HG02588 (cell line): Measurements from ENCODE around the gene FAM53A.

ENCODE experiments used
- ATAC-seq: cut with Tn5 transposase; IDR thresholded peaks from one replicate; pipeline ENCODE4 v1.9.1; 2021; ENCODE audit warnings: mild to moderate bottlenecking, moderate library complexity; ENCODE audit not compliant: unreplicated experiment

The FAM53A gene

GRCh38 chr4:1626151-1626550, 58.0 kb downstream of the FAM53A start:
- no peak for ATAC-seq

DNA sequence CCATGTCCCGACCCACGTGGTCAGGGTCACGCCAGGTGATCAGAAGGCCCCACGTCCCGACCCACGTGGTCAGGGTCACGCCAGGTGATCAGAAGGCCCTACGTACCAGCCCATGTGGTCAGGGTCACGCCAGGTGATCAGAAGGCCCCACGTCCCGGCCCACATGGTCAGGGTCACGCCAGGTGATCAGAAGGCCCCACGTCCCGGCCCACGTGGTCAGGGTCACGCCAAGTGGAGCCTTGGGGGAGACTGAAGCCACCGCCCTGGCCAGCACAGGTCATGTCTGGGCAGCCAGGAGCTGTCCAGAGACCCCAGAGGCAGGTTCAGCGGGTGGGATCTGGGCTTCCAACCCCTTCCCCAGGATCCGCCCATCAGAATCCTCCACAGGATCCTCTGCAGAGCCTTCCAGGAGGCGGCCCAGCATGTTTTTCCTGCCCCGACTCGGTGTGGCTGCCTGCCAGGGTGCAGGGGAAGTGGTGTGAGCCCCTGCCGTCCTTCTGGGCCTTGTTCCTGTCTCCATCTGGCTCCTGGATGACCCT, 58.4 kb downstream of the FAM53A start:
- no peak for ATAC-seq

GRCh38 chr4:1624519-1624910, 59.6 kb downstream of the FAM53A start:
- no peak for ATAC-seq

- no peak for ATAC-seq
Measured at GRCh38 chr4:1623821-1624518, 60.1 kb downstream of the FAM53A start.

DNA sequence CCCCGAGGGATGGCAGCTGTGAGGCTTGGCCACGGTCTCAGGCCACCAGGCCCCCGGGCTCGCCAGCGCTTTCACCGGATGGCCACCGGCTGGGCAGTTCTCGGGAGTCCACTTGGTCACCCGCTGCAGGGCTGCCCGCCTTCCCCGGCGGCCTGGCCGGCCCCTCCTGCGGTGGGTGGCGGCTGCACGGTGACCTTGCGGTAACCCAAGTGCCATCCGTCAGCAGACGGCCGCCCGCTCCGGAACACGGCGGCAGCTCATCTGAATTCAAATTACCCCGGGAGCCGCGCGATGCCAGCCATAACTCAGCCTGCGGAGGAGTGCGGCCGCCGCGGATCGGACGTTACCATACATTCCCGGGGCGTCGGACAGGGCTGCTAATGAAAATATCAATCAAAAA, 60.7 kb downstream of the FAM53A start:
- no peak for ATAC-seq

GRCh38 chr4:1622956-1623355, 61.2 kb downstream of the FAM53A start:
- no peak for ATAC-seq

GRCh38 chr4:1622238-1622637, 61.9 kb downstream of the FAM53A start:
- ATAC-seq = no peak

- no peak for ATAC-seq
Measured at GRCh38 chr4:1621526-1621925, 62.6 kb downstream of the FAM53A start.

DNA sequence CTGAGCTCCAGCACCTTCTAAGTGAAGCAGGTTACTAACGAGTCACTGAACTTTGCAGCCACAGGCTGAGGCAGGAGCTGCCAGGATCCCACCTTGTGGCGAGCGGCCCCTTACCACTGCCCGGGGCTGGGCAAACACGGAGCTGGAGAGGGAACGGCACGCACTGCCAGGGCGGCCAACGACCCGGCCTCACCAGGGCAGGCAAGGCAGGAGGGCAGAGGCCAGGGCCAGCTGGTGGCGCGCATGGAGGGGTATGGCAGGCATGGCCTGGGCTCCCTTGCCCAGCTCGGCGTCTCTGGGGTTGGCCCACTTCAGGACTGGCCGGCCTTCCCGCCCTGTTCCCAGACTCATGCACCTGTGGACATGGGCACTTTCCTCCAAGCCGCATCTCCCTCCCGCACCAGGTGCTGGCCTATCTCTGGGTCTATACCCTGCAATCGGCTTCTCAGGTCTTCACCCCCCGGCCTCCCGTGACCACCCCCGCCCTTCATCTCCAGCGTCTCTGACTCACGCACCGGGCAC, 64.9 kb downstream of the FAM53A start:
- ATAC-seq = no peak

GRCh38 chr4:1618438-1618837, 65.7 kb downstream of the FAM53A start:
- no peak for ATAC-seq

GRCh38 chr4:1616557-1616930, 67.6 kb downstream of the FAM53A start:
- no peak for ATAC-seq

GRCh38 chr4:1615786-1616556, 68.1 kb downstream of the FAM53A start:
- no peak for ATAC-seq

GRCh38 chr4:1614854-1615595, 69.1 kb downstream of the FAM53A start:
- ATAC-seq = no peak

- no peak for ATAC-seq
Measured at GRCh38 chr4:1614502-1614853, 69.6 kb downstream of the FAM53A start.

GRCh38 chr4:1614049-1614448, 70.1 kb downstream of the FAM53A start:
- ATAC-seq = no peak

GRCh38 chr4:1613099-1613495, 71.0 kb downstream of the FAM53A start:
- ATAC-seq = no peak

DNA sequence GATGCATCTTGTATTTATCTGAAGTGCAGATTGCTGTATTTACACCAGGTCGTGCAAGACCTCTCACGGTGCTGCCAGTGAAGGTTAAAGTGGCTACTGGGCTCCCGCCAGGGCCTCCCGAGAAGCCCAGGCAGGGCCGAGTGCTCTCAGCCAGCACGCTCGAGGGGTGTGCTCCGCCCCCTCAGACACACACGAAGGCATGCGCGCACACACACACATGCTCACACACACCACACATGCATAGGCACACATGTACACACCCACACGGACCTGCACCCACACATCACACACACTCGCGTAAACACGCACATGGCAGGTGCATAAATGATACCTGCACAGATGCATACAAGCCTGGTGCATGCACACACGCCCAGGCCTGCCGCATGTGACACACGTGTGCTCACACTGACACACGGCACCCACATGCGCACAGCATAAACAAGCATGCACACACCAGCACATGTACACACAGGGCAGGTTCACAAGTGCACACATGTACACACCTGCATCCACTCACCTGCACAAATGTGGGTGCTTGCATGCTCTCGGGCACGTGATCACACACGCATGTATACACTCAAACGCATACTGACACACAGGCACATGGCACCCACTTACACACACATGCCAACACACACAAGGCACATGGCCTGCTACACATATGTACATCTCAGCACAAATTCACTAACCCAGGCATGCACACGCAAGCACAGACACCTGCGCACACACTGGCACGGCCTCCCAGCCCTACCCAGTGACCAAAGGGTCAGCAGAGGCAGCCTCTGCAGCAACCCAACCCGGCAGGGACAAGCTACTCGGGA, 71.6 kb downstream of the FAM53A start:
- no peak for ATAC-seq

DNA sequence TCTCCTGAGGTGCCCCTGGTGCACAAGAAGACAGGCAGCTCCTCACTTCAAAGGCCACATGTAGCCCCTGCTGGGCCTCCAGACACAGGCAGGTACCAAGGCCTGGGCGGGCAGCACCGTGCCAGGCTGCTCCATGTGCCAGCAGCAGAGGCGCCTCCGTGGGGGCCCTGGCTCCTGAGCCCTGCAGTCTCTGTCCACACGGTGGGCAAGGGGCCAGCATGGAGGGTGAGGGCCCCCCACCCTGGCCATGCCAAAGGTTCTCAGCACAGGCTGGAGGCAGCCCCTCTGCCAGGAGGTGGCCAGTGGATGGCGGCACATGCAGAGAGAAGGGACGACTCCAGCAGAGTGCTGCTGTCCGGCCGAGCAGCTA, 72.6 kb downstream of the FAM53A start:
- ATAC-seq = no peak

DNA sequence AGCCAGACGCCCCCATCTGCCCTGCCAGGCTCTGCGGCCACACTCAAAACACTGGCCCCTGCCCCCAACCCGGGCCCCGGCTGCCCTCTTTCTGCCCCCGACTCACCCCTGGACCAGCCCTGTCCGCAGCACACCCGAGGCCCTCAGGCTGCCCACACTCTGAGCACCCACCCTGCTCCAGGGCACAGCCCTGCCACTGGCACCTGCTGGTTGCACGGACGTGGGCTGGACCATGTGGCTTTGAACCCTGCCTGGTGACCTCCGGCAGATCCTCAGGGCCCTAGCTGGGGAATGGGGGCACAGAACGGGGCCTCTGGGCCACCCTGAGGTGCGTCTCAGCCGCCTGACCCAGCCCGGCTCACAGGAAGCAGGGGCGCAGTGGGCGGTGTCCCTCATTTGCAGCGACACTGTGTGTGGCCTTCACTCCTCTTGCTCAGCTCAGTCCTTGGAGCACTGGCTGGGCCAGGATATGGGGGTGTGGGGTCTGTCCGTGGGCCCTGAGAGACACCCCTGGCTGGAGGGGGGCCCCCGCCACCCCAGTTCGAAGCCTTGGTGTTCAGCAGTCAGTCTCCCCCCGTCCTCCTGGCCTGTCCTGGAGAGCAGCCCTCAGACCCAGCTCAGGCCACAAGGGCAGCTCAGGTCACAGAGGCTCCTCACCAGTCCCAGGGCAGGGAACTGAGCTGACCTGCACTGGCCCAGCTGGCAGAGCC, 73.2 kb downstream of the FAM53A start:
- no peak for ATAC-seq
